Measurements from ENCODE around the gene OR9A4.

OR9A4 gene

GRCh38 chr7:141949021-141949420, 32.8 kb downstream of the OR9A4 start:
- DNase-seq, result no peak

DNA sequence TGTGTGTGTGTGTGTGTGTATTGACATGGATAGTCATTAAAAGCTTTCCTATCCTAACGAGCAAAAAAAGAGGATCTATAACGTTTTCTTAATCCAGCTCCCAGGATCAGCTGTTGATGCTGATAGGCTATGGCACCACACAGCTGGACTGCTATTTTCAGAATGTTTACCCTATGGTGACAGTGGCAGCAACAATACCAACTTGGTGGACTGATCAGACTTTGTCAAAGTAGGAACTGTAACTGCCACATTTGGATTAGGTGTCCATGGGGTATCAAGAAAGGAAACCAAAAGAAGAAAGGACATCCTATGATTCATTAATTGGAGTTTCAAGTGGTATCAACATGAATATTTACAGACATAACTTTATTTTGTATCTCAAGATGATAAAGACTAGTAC, 33.3 kb downstream of the OR9A4 start:
- no peak for DNase-seq

DNA sequence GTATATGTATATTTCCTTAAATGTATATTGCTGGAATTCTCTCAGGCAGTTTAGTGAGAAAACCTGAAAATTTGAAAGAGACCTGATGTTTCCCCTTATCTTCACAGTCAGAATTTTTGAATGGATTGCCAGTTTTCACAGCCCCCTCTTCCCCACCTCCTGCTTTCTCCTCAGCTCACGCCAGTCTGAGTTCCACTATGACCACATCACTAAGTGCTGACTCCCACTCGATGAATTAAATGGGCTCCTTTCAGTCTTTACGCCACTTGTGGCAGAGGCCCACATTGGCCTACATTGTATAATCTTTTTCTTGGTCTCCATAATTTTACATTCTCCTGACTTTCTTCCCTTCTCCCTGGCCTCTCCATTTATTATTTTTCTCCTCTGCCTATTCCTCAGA, 33.7 kb downstream of the OR9A4 start:
- no peak for DNase-seq

- no peak for DNase-seq
These were observed 34.6 kb downstream of the OR9A4 start for GRCh38 chr7:141950806-141951205.

DNA sequence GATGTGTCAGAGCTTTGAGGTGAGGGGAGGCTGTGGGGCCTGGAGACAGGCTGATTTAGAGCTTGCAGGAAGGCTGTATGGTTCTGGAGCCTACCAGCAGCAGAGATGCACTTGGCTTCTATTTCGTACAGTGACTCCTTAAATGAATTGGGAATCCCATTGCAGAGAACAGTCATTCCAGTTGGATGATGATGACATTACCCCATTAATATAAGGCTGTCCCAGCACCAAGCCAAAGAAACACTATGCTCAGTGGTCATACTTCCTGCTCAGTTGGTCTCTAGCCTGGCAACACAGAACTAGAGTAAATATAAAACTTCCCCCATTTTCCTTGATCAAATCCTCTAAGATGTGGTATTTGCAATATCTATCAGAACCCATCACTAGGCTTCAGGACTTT, 36.3 kb downstream of the OR9A4 start:
- DNase-seq, result no peak

DNA sequence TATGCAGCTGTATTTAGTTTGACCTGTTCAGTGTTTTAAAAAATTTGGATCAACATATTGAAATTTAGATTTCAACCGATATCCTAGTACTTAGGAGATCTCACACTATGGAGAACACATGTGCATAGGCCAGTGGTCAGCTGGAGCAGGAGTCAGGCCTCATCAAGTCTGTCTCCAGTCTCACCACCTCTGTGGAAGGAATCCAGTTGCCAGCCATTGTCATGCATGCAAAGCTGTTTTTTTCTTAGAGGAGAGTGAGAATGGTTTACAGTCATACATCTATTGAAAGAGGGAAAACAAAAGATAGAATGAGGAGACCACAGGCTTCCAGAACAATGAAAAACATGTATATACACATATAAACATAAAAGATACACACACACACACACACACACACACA, 38.1 kb downstream of the OR9A4 start:
- DNase-seq, result no peak

- no peak for DNase-seq
These were observed 39.9 kb downstream of the OR9A4 start for GRCh38 chr7:141956084-141956483.

DNA sequence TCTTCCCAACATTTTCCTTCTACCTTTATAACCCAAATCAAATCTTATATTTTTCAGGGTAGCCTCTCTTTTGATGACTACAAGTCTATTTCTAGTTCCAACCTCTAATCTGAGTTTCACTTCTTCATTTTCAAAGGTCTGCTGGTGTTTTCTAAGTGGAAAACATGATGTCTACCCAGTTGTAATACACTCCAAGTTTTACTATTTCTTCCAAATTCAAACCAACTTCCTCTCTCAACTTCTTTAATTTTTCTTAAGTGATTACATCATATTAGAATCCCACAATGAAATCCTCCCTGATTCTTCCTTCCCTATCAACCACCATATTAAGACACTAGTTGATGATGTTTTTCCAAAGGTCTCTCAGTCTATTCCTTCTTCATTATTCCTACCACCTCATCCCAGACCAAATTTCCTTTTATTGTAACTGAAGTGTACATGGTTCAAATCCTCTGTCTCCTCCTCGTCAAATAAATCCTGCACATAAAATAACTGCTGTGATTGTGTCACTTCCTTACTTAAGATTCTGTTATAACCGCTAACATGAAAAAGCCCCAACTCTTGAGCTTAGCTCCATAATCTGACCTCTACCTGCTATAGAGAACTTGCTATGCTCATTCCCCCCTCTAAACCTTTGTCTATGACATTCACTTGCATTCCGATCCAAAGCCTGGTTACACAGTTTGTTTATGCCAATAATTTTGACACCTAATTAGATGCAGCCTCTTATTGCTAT, 44.7 kb downstream of the OR9A4 start:
- no peak for DNase-seq

All from fibroblast of skin of right biceps (primary cell).